Stomach (tissue), 4 donors: ENCODE results near the gene COL4A2.

Experiments
- POLR2A ChIP-seq, 4 donors: fragments of 450-650 bp; IDR thresholded peaks; one replicate each; pipeline ENCODE4 v1.6.1; 2016; ENCODE audit warnings: antibody characterized with exemption in 4 of 4, control low read depth in 2 of 4, mild to moderate bottlenecking in 1 of 4, moderate library complexity in 1 of 4
- POLR2AphosphoS5 ChIP-seq, 3 donors: sonication (generic); formaldehyde crosslinking; IDR thresholded peaks; one replicate each; pipeline ENCODE4 v1.6.1; 2016; ENCODE audit warnings: antibody characterized with exemption in 3 of 3
- TF ChIP-seq, protein P1 (sequence below), 7 experiments: fragments of 450-650 bp in 4 of 7; fragments of 200-600 bp in 3 of 7; sonication (generic) in 3 of 7; IDR thresholded peaks; one replicate each; pipeline ENCODE4 v1.5.1; 2016 to 2019; ENCODE audit warnings: antibody characterized with exemption in 7 of 7, control low read depth in 2 of 7, mild to moderate bottlenecking in 1 of 7

DNA sequence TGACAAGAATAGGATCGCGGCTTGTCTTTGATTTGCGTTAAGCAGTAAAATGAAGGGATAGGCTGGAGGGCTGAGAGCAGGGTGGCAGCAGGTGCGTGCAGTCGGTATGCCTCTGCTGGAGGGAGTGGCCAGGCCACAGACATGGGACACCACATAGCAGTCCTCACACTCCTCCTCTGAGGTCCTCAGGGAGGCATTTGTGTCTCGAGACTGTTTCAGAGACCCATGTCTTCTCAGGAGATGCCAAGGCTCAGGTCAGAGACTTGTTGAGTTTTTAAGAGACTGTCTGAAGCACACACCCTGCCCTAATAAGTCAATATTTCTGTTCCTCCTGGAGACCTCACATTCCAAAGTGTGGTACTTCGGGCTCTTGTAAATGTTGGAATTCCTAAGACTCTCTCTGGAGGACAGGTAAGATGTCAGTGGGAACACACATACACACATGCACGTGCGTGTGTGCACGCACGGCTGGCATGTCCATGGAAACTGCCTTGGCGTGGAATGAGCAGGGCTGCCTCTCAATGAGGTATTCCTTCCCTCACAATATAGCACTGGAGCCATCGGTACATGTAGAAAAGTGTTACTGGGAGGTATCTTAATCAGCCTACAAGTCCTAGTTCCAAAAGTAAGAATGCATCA lies 46.4 kb downstream of the COL4A2 start:
- TF ChIP-seq, protein P1, sequence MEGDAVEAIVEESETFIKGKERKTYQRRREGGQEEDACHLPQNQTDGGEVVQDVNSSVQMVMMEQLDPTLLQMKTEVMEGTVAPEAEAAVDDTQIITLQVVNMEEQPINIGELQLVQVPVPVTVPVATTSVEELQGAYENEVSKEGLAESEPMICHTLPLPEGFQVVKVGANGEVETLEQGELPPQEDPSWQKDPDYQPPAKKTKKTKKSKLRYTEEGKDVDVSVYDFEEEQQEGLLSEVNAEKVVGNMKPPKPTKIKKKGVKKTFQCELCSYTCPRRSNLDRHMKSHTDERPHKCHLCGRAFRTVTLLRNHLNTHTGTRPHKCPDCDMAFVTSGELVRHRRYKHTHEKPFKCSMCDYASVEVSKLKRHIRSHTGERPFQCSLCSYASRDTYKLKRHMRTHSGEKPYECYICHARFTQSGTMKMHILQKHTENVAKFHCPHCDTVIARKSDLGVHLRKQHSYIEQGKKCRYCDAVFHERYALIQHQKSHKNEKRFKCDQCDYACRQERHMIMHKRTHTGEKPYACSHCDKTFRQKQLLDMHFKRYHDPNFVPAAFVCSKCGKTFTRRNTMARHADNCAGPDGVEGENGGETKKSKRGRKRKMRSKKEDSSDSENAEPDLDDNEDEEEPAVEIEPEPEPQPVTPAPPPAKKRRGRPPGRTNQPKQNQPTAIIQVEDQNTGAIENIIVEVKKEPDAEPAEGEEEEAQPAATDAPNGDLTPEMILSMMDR (IDR thresholded peaks at IDR 0.05), result no peak
- no peak for TF ChIP-seq POLR2AphosphoS5 (IDR thresholded peaks at IDR 0.05)
- TF ChIP-seq POLR2A (IDR thresholded peaks at IDR 0.05), result no peak
